HG02970 (cell line): ENCODE data around the gene SLC35F6.
A peak's percentile ranks its signal among the peaks of the same experiment; 100 is the strongest.

ENCODE experiments used
- ATAC-seq: cut with Tn5 transposase; IDR thresholded peaks from one replicate; pipeline ENCODE4 v1.9.1; 2021; ENCODE audit warnings: mild to moderate bottlenecking, moderate library complexity, moderate number of reproducible peaks; ENCODE audit not compliant: unreplicated experiment, low FRiP score

The SLC35F6 gene

GRCh38 chr2:26764078-26764887 lies at the start of gene SLC35F6:
Gene SLC35F6, plus strand, starts transcription at chr2:26764284. Its CDS starts 66 bp downstream, at chr2:26764350.
- ATAC-seq: peak; percentile 88

- no peak for ATAC-seq
Measured at GRCh38 chr2:26715528-26716270, 48.4 kb upstream of the SLC35F6 start.

GRCh38 chr2:26716340-26716739 lies 47.7 kb upstream of the SLC35F6 start:
- no peak for ATAC-seq

GRCh38 chr2:26716769-26717168 lies 47.3 kb upstream of the SLC35F6 start:
- ATAC-seq: no peak

- no peak for ATAC-seq
Measured at GRCh38 chr2:26717362-26717761, 46.7 kb upstream of the SLC35F6 start.

GRCh38 chr2:26718949-26719686 lies 45.0 kb upstream of the SLC35F6 start:
- ATAC-seq: no peak

GRCh38 chr2:26720322-26721114 lies 43.6 kb upstream of the SLC35F6 start:
- ATAC-seq: no peak

GRCh38 chr2:26721115-26722032 lies 42.7 kb upstream of the SLC35F6 start:
- ATAC-seq: no peak

GRCh38 chr2:26722328-26722727 lies 41.8 kb upstream of the SLC35F6 start:
- no peak for ATAC-seq

GRCh38 chr2:26722911-26723310 lies 41.2 kb upstream of the SLC35F6 start:
- no peak for ATAC-seq

GRCh38 chr2:26723475-26723874 lies 40.6 kb upstream of the SLC35F6 start:
- ATAC-seq: no peak

- ATAC-seq: no peak
Measured at GRCh38 chr2:26723991-26724750, 39.9 kb upstream of the SLC35F6 start.

- no peak for ATAC-seq
Measured at GRCh38 chr2:26724784-26725520, 39.1 kb upstream of the SLC35F6 start.

- no peak for ATAC-seq
Measured at GRCh38 chr2:26725521-26725820, 38.6 kb upstream of the SLC35F6 start.

- no peak for ATAC-seq
Measured at GRCh38 chr2:26726228-26726627, 37.9 kb upstream of the SLC35F6 start.

GRCh38 chr2:26727641-26728561 lies 36.2 kb upstream of the SLC35F6 start:
- no peak for ATAC-seq

- no peak for ATAC-seq
Measured at GRCh38 chr2:26729311-26729710, 34.8 kb upstream of the SLC35F6 start.
